Left ventricle myocardium inferior (tissue), 1 donor: ENCODE results near the gene IMP3. TPM values are rescaled to one million over a fixed set of nuclear protein-coding genes. Genes with fewer than 3 reads are reported as not detected.
A peak's percentile ranks its signal among the peaks of the same experiment; 100 is the strongest.

Source experiments
- DNase-seq: peaks from one replicate; pipeline ENCODE4 v3.0.0-alpha.2; 2020
- H3K27ac ChIP-seq: fragments of 200-600 bp; replicated peaks from 2 replicates; pipeline ENCODE4 v1.8.0; 2021
- H3K27me3 ChIP-seq: fragments of 200-600 bp; 2 replicates; pipeline ENCODE4 v1.8.0; 2021; ENCODE audit warnings: low read depth
- H3K36me3 ChIP-seq: fragments of 200-600 bp; 2 replicates; pipeline ENCODE4 v1.8.0; 2021
- H3K4me1 ChIP-seq: fragments of 200-600 bp; 2 replicates; pipeline ENCODE4 v1.8.0; 2021
- H3K4me3 ChIP-seq: fragments of 200-600 bp; 2 replicates; pipeline ENCODE4 v1.8.0; 2021; ENCODE audit warnings: mild to moderate bottlenecking, moderate library complexity
- H3K9me3 ChIP-seq: fragments of 200-600 bp; replicated peaks from 2 replicates; pipeline ENCODE4 v1.8.0; 2021
- CTCF ChIP-seq: fragments of 200-600 bp; IDR thresholded peaks from 2 replicates; pipeline ENCODE4 v1.8.0; 2021; ENCODE audit warnings: antibody characterized with exemption, mild to moderate bottlenecking, borderline replicate concordance
- intact Hi-C: fragments of 100-400 bp; cut with micrococcal nuclease; formaldehyde crosslinking; loops from one replicate; pipeline ENCODE4 v1.11.0; 2022
- total RNA-seq: library from RNA; stranded (reverse); fragmentation: NEBNext Ultra II Directional; extraction: Animal tissue kit (Norgen Biotek cat#: 25700); gene quantifications from one replicate; pipeline ENCODE4 v1.2.1, GENCODE V29; 2021
- donor health status: DM: no; HTN: yes; CAD: no; lungs with severe emphysema.

The IMP3 gene
- total RNA-seq, 1 donor from 2014 or later: 49.1 TPM

- peaks cover 81% of the 10 kb centered on the region for H3K4me1 ChIP-seq
- intact Hi-C loops: no loop called here
- no peak overlapping the region for H3K27ac ChIP-seq
- peaks cover 29% of the 10 kb centered on the region for H3K36me3 ChIP-seq
- DNase-seq: no peak
- no peaks in the 10 kb centered on the region for H3K9me3 ChIP-seq
- no peaks in the 10 kb centered on the region for H3K27me3 ChIP-seq
- no peak for TF ChIP-seq CTCF
- no peak overlapping the region for H3K4me3 ChIP-seq
Measured at GRCh38 chr15:75655931-75656330, 15.9 kb upstream of the IMP3 start.

DNA sequence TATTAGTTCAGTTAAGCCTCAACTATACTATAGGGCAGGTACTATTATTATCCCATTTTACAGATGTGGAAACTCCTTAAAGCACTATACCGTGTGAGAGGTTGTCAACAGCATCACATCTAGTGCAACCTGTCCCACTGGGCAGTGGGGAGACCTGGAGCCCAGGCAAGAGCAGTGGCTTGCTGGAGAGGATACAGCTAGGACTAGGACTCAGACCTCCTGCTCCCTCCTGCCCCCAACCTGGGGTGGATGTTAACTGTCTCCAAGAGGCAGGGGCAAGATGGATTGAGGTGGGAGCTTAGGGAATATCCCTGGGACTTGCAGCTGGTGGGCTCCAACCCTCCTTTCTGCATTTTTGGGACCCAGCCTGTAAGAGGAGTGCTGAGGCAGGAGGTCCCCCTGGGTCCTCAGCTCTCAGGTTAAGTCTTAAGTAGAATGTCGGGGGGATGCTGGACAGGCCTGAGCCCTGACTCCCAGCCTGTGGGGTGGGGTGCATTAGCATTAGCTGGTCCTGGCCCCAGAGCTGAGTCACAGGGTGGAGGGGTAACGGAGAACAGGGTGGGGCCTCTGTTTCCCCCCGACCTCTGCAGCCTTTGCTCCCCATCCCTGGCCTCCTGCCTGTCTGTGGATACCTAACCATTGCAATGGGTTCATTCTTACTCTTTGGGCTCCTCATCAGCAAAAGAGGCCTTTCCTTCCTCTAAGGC is 14.3 kb upstream of the IMP3 start:
- no peak overlapping the region for H3K4me3 ChIP-seq
- TF ChIP-seq CTCF: no peak
- intact Hi-C loops: no loop called here
- peaks cover 35% of the 10 kb centered on the region for H3K36me3 ChIP-seq
- H3K27me3 ChIP-seq: no peaks in the 10 kb centered on the region
- H3K9me3 ChIP-seq: no peaks in the 10 kb centered on the region
- H3K27ac ChIP-seq: peak overlapping the region; percentile 98
- DNase-seq: no peak
- H3K4me1 ChIP-seq: peaks cover 81% of the 10 kb centered on the region

DNA sequence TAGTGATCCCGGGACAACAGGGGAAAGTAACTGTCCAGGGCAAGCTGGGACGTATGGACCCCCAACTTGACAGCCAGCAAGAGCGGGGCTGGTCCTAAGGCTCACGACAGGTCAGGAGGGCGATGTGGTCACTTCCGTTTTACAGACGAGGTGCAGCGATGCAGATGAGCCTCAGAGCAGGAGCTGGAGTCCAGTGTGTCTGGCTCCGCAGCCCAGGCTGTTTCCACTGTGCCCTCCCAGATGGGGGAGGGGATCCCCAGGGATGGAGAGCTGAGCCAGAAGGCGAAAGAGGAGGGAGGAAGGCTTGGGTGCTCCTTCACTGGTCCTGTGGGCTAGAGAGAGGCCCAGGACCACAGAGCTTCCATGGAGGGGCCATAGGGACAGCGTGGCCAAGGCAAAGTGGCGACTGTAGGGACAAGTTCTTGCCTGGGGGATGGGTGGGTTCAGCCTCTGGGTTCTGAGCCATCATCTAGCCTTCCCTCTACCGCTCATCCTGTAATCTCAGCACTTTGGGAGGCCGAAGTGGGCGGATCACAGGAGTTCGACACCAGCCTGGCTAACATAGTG is 13.4 kb upstream of the IMP3 start:
- Histone ChIP-seq H3K9me3 (no peaks in the 10 kb centered on the region), H3K27ac (peak overlapping the region; percentile 98), H3K4me3 (peak overlapping the region; percentile 95), H3K27me3 (no peaks in the 10 kb centered on the region), H3K36me3 (peaks cover 37% of the 10 kb centered on the region), H3K4me1 (peaks cover 81% of the 10 kb centered on the region)
- TF ChIP-seq CTCF: no peak
- DNase-seq: no peak
- intact Hi-C loops: no loop called here

- Histone ChIP-seq H3K4me3 (peak overlapping the region; percentile 95), H3K27ac (peak overlapping the region; percentile 98), H3K27me3 (no peaks in the 10 kb centered on the region), H3K9me3 (no peaks in the 10 kb centered on the region), H3K36me3 (peaks cover 24% of the 10 kb centered on the region), H3K4me1 (peaks cover 90% of the 10 kb centered on the region)
- intact Hi-C loops: no loop called here
- no peak for DNase-seq
- no peak for TF ChIP-seq CTCF
Measured at GRCh38 chr15:75651810-75652543, 12.0 kb upstream of the IMP3 start.

DNA sequence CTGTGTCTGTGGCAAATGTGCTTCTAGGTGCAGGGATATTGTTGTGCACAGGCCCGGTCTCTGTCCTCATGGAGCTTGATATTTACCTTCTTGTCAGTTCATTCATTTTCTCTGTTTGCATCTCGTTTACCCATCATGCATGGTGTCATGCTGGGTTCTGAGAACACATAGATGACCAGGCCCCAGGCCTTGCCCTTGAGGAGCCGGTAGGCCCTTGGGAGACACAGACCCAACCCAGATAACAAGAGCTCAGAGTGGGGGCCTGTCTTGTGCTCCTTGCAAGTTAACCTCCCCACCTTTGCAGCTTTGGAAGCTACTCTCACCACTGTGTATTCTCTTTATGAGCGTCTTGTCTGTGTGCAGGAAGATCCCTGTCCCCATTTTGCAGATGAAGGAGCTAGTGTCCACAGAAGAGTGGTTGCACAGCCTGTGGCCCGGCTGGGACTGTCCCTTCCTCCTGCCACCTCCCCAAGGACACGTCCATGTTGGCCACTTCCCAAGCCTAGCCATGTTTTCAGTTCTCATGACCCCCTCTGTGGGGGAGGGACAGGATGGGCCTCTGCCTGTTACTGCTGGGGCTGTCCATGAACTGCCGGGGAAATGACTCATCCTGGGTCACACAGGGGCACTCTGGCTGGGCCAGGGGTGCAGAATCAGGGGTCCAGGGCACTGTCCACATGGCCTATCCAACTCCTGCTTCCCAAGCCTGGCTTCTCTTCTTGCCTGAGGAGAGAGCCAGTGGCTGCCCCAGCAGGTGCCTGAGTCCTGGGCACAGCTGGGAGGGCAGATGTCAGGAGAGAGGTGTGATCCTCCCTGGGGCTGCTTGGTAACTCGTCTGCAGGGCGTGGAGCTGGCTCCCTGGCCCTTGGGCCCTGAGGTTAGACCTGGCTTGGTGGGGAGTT is 11.1 kb upstream of the IMP3 start:
- H3K4me1 ChIP-seq: peaks cover 98% of the 10 kb centered on the region
- H3K4me3 ChIP-seq: peak overlapping the region; percentile 95
- peak; percentile 77 for DNase-seq
- H3K9me3 ChIP-seq: no peaks in the 10 kb centered on the region
- H3K27me3 ChIP-seq: no peaks in the 10 kb centered on the region
- no peak for TF ChIP-seq CTCF
- intact Hi-C loops: no loop called here
- peak overlapping the region; percentile 98 for H3K27ac ChIP-seq
- peaks cover 19% of the 10 kb centered on the region for H3K36me3 ChIP-seq
